Neural cell (in vitro differentiated cells): Measurements from ENCODE around the gene BRAF. TPM values are rescaled to one million over a fixed set of nuclear protein-coding genes. Genes with fewer than 3 reads are reported as not detected.
"Not testable (repeated sequence)": the region's sequence is repeated elsewhere in the genome, so short reads cannot be mapped to it uniquely, and the experiment has no call there.

ENCODE experiments used
- H2AFZ ChIP-seq: fragments of 200-600, 300-800 bp; sonication (generic), shearing (Covaris generic); 2 replicates; pipeline ENCODE4 v1.6.0; 2014; ENCODE audit warnings: low read depth, mild to moderate bottlenecking, antibody characterized with exemption, low read length, moderate library complexity
- H3F3A ChIP-seq: fragments of 200-600 bp; shearing (Covaris generic); 2 replicates; pipeline ENCODE4 v1.6.1; 2016; ENCODE audit warnings: mild to moderate bottlenecking, moderate library complexity, mixed read lengths, antibody characterized with exemption, low read length; ENCODE audit not compliant: insufficient read depth, poor library complexity, severe bottlenecking
- H3K27ac ChIP-seq: fragments of 200-600, 300-800 bp; sonication (generic), shearing (Covaris generic); 2 replicates; pipeline ENCODE4 v1.5.1; 2014; ENCODE audit warnings: mild to moderate bottlenecking, low read length, moderate library complexity
- H3K27me3 ChIP-seq: fragments of 300-800, 200-600 bp; sonication (generic), shearing (Covaris generic); 2 replicates; pipeline ENCODE4 v1.6.0; 2014; ENCODE audit warnings: mild to moderate bottlenecking, low read depth, low read length, moderate library complexity; ENCODE audit not compliant: insufficient read depth
- H3K36me3 ChIP-seq: fragments of 300-800, 200-600 bp; sonication (generic), shearing (Covaris generic); 2 replicates; pipeline ENCODE4 v1.5.1; 2014; ENCODE audit warnings: mild to moderate bottlenecking, antibody characterized with exemption, low read length, moderate library complexity; ENCODE audit not compliant: insufficient read depth
- H3K4me2 ChIP-seq: fragments of 300-800, 200-600 bp; sonication (generic), shearing (Covaris generic); 2 replicates; pipeline ENCODE4 v1.6.0; 2014; ENCODE audit warnings: mild to moderate bottlenecking, low read length
- H3K4me3 ChIP-seq: fragments of 300-800, 200-600 bp; sonication (generic), shearing (Covaris generic); 2 replicates; pipeline ENCODE4 v1.5.1; 2014; ENCODE audit warnings: mild to moderate bottlenecking, low read length, moderate library complexity
- H3K79me2 ChIP-seq: fragments of 200-600 bp; shearing (Covaris generic); replicated peaks from 2 replicates; pipeline ENCODE4 v1.6.0; 2014; ENCODE audit warnings: mild to moderate bottlenecking, low read length, moderate library complexity; ENCODE audit not compliant: insufficient read depth
- H3K9ac ChIP-seq: fragments of 300-800, 200-600 bp; sonication (generic), shearing (Covaris generic); 2 replicates; pipeline ENCODE4 v1.6.1; 2016; ENCODE audit warnings: mild to moderate bottlenecking, low read length, mixed read lengths
- H3K9me2 ChIP-seq: fragments of 200-600 bp; shearing (Covaris generic); 2 replicates; pipeline ENCODE4 v1.6.1; 2016; ENCODE audit warnings: mild to moderate bottlenecking, low read length, mixed read lengths; ENCODE audit not compliant: insufficient read depth
- H3K9me3 ChIP-seq: fragments of 200-600, 300-800 bp; sonication (generic), shearing (Covaris generic); 2 replicates; pipeline ENCODE4 v1.6.1; 2016; ENCODE audit warnings: mild to moderate bottlenecking, mixed run types, low read length, moderate library complexity, mixed read lengths
- H4K20me1 ChIP-seq: fragments of 200-600 bp; shearing (Covaris generic); 2 replicates; pipeline ENCODE4 v1.6.1; 2016; ENCODE audit warnings: mild to moderate bottlenecking, mixed run types; ENCODE audit not compliant: insufficient read depth
- CTCF ChIP-seq: fragments of 450-650 bp; IDR thresholded peaks from 2 replicates; pipeline ENCODE4 v1.5.1; 2014; ENCODE audit warnings: antibody characterized with exemption, mild to moderate bottlenecking, moderate library complexity; ENCODE audit not compliant: poor library complexity, severe bottlenecking
- EP300 ChIP-seq: fragments of 450-650 bp; conservative IDR thresholded peaks from 2 replicates; pipeline ENCODE4 v1.6.1; 2014; ENCODE audit warnings: antibody characterized with exemption, mild to moderate bottlenecking, moderate library complexity; ENCODE audit not compliant: poor library complexity, severe bottlenecking
- EZH2 ChIP-seq: fragments of 200-600, 300-800 bp; shearing (Covaris generic), sonication (generic); IDR thresholded peaks from 2 replicates; pipeline ENCODE4 v1.6.1; 2014; ENCODE audit warnings: antibody characterized with exemption, low read length, borderline replicate concordance, mild to moderate bottlenecking; ENCODE audit not compliant: insufficient read depth, poor library complexity, severe bottlenecking
- MXI1 ChIP-seq: fragments of 450-650 bp; conservative IDR thresholded peaks from 2 replicates; pipeline ENCODE4 v1.6.1; 2014; ENCODE audit warnings: antibody characterized with exemption, mild to moderate bottlenecking; ENCODE audit not compliant: poor library complexity, severe bottlenecking
- POLR2AphosphoS5 ChIP-seq: IDR thresholded peaks from 2 replicates; pipeline ENCODE4 v1.6.1; 2012
- RAD21 ChIP-seq: fragments of 450-650 bp; conservative IDR thresholded peaks from 2 replicates; pipeline ENCODE4 v1.6.1; 2014; ENCODE audit warnings: antibody characterized with exemption, mild to moderate bottlenecking, moderate library complexity
- REST ChIP-seq: IDR thresholded peaks from 2 replicates; pipeline ENCODE4 v1.6.1; 2012; ENCODE audit warnings: borderline replicate concordance
- SMC3 ChIP-seq: fragments of 450-650 bp; conservative IDR thresholded peaks from 2 replicates; pipeline ENCODE4 v1.6.1; 2014; ENCODE audit warnings: antibody characterized with exemption, mild to moderate bottlenecking, moderate library complexity; ENCODE audit not compliant: poor library complexity
- TAF1 ChIP-seq: IDR thresholded peaks from 2 replicates; pipeline ENCODE4 v1.6.1; 2012; ENCODE audit warnings: low read depth
- polyA plus RNA-seq: library from polyadenylated mRNA; depleted of rRNA; stranded (reverse); fragments of >200 nt; gene quantifications from 2 replicates; pipeline ENCODE4 v1.2.3, GENCODE V29; 2014

Gene BRAF
- polyA plus RNA-seq, 1 donor from 2014 or later, result 31.7 TPM

- no peaks in the 10 kb centered on the region for H3K9me2 ChIP-seq
- no peak overlapping the region for H3K9ac ChIP-seq
- no peaks in the 10 kb centered on the region for H3F3A ChIP-seq
- no peaks in the 10 kb centered on the region for H3K79me2 ChIP-seq
- peaks cover 4% of the 10 kb centered on the region for H3K36me3 ChIP-seq
- H4K20me1 ChIP-seq, result no peaks in the 10 kb centered on the region
- H3K27me3 ChIP-seq, result no peaks in the 10 kb centered on the region
- TF ChIP-seq RAD21, result no peak
- H3K4me2 ChIP-seq, result no peak overlapping the region
- H3K9me3 ChIP-seq, result no peaks in the 10 kb centered on the region
- H3K4me3 ChIP-seq, result no peak overlapping the region
- no peak overlapping the region for H3K27ac ChIP-seq
- no peak overlapping the region for H2AFZ ChIP-seq
Measured at GRCh38 chr7:140771826-140772225, 152.9 kb downstream of the BRAF start.

GRCh38 chr7:140769852-140770251, 154.9 kb downstream of the BRAF start:
- no peaks in the 10 kb centered on the region for H3K79me2 ChIP-seq
- H3K9me3 ChIP-seq, result no peaks in the 10 kb centered on the region
- no peak overlapping the region for H2AFZ ChIP-seq
- no peak overlapping the region for H3K9ac ChIP-seq
- no peaks in the 10 kb centered on the region for H3F3A ChIP-seq
- H4K20me1 ChIP-seq, result no peaks in the 10 kb centered on the region
- H3K4me2 ChIP-seq, result no peak overlapping the region
- no peaks in the 10 kb centered on the region for H3K9me2 ChIP-seq
- H3K27ac ChIP-seq, result no peak overlapping the region
- no peak for TF ChIP-seq EZH2
- no peak for TF ChIP-seq TAF1
- TF ChIP-seq REST, result no peak
- TF ChIP-seq SMC3, result no peak
- TF ChIP-seq CTCF, result no peak
- peaks cover 4% of the 10 kb centered on the region for H3K36me3 ChIP-seq
- H3K27me3 ChIP-seq, result no peaks in the 10 kb centered on the region
- no peak overlapping the region for H3K4me3 ChIP-seq

GRCh38 chr7:140767418-140767817, 157.3 kb downstream of the BRAF start:
- H4K20me1 ChIP-seq, result no peaks in the 10 kb centered on the region
- H3F3A ChIP-seq, result no peaks in the 10 kb centered on the region
- H3K36me3 ChIP-seq, result no peaks in the 10 kb centered on the region
- no peak overlapping the region for H3K4me3 ChIP-seq
- H3K9ac ChIP-seq, result no peak overlapping the region
- no peak overlapping the region for H2AFZ ChIP-seq
- H3K27ac ChIP-seq, result no peak overlapping the region
- no peak overlapping the region for H3K4me2 ChIP-seq
- no peaks in the 10 kb centered on the region for H3K9me2 ChIP-seq
- no peak for TF ChIP-seq CTCF
- TF ChIP-seq POLR2AphosphoS5, result no peak
- no peak for TF ChIP-seq MXI1
- no peak for TF ChIP-seq RAD21
- TF ChIP-seq EP300, result no peak
- TF ChIP-seq SMC3, result no peak
- no peaks in the 10 kb centered on the region for H3K9me3 ChIP-seq
- H3K79me2 ChIP-seq, result no peaks in the 10 kb centered on the region
- H3K27me3 ChIP-seq, result no peaks in the 10 kb centered on the region

GRCh38 chr7:140765441-140765840, 159.3 kb downstream of the BRAF start:
- not testable (repeated sequence) for H3K9me3 ChIP-seq, H3K27ac ChIP-seq, H3K4me2 ChIP-seq, H3K27me3 ChIP-seq, H3K9me2 ChIP-seq, H3K79me2 ChIP-seq, H3K4me3 ChIP-seq, H4K20me1 ChIP-seq, H3K36me3 ChIP-seq, H3K9ac ChIP-seq, H3F3A ChIP-seq, H2AFZ ChIP-seq

- not testable (repeated sequence) for H3K9me2 ChIP-seq, H3K27ac ChIP-seq, H3K4me3 ChIP-seq, H3K36me3 ChIP-seq, H3F3A ChIP-seq, H3K9ac ChIP-seq, H3K4me2 ChIP-seq, H3K9me3 ChIP-seq, H2AFZ ChIP-seq, H3K27me3 ChIP-seq, H3K79me2 ChIP-seq, H4K20me1 ChIP-seq
Measured at GRCh38 chr7:140763166-140763565, 161.6 kb downstream of the BRAF start.
